GM12872 (cell line): Measurements from ENCODE around the gene REM1.

Experiments
- TF ChIP-seq, protein P1 (sequence below): IDR thresholded peaks from 3 replicates; pipeline ENCODE4 v1.5.1; 2011; ENCODE audit warnings: low read depth, mild to moderate bottlenecking, low read length, moderate library complexity; ENCODE audit not compliant: insufficient read depth

Gene REM1

GRCh38 chr20:31514154-31515071, 39.3 kb downstream of the REM1 start, which contains the start of gene HM13:
Gene HM13 (plus strand): TSS chr20:31514442. CDS start chr20:31514552, 110 bp downstream.
- TF ChIP-seq, protein P1, sequence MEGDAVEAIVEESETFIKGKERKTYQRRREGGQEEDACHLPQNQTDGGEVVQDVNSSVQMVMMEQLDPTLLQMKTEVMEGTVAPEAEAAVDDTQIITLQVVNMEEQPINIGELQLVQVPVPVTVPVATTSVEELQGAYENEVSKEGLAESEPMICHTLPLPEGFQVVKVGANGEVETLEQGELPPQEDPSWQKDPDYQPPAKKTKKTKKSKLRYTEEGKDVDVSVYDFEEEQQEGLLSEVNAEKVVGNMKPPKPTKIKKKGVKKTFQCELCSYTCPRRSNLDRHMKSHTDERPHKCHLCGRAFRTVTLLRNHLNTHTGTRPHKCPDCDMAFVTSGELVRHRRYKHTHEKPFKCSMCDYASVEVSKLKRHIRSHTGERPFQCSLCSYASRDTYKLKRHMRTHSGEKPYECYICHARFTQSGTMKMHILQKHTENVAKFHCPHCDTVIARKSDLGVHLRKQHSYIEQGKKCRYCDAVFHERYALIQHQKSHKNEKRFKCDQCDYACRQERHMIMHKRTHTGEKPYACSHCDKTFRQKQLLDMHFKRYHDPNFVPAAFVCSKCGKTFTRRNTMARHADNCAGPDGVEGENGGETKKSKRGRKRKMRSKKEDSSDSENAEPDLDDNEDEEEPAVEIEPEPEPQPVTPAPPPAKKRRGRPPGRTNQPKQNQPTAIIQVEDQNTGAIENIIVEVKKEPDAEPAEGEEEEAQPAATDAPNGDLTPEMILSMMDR: peak; percentile 92

DNA sequence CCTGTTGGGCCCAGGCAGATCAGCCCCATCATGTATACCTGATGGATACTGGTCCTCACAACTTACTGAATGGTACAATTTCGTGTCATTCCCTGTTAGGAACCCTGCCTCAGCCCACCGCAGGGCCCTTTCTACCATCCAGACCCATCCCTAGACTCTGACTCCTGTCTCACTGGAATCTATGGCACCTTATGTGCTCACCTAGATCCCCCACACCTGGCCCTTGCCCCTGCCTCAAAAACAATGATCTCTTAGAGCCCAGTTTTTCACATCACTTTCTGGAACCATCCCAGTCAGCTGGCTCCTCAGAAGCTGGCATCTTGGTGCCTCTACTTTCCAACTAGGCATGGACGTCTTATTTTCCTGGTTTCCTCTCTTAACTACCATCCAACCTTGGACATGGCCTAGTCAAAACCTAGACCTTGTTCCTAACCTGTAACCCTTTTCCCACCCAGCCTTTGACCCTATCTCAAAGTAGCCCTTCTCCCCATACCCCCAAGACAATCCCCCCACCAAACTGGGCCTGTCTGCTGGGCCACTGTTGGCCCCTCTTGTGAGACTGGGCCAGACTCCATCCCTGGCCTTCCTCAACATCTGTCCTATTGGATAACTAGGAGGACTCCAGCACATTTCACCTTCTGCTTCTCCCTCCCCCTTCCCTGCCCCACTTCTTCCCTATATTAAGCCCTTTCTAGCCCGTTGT, 40.1 kb downstream of the REM1 start:
- TF ChIP-seq, protein P1: no peak

DNA sequence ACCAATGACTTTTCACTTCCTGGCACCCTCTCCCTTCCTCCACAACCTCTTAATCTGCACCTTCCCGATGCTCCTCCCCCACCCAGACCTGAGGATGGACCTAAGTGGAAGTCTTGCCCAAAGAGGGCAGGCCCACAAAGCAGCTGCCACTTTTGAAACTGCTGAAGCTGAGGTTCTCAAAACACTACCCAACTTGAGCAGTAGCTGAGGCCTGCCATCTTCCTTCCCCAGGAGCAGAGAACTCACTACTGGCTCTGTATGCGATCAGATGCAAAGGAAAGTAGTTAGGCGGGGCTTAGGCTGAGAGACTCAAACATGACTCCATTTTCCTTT, 40.7 kb downstream of the REM1 start:
- TF ChIP-seq, protein P1: no peak

GRCh38 chr20:31516166-31516565, 41.1 kb downstream of the REM1 start:
- TF ChIP-seq, protein P1: no peak

- TF ChIP-seq, protein P1: no peak
Observed at GRCh38 chr20:31516651-31517050, 41.6 kb downstream of the REM1 start.

- TF ChIP-seq, protein P1: 0 out of 3 replicates have a peak, but pooled peaks have one; percentile 8
Observed at GRCh38 chr20:31517373-31517772, 42.3 kb downstream of the REM1 start.

DNA sequence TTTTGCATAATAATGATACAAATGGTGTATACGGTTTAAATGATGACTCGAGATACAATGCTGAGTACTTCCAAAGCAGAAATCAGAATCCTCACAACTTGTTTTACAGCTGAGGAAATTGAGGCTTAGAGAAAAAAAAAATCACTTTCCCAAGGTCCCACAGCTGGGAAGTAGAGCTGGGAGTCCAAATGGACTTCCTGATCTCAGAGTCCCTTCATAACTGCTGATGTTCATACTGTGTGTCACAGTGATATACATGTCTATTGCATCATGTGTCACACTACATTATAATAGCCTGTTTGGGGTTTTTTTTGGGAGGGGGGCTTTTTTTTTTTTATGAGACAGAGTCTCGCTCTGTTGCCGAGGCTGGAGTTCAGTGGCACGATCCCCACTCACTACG, 47.6 kb downstream of the REM1 start:
- TF ChIP-seq, protein P1: no peak
